Caco-2 (cell line): Measurements from ENCODE around the gene RAPGEF1. TPM values are rescaled to one million over a fixed set of nuclear protein-coding genes. Genes with fewer than 3 reads are reported as not detected.

Source experiments
- BruUV-seq: library from RNA; stranded (reverse); fragments of 400-500 nt; replicated peaks from 2 replicates; lab custom pipeline; 2021; lab: Mats Ljungman, UMichigan
- CTCF ChIA-PET: fragments of 300-600 bp; sonication (Branson Sonifier 250); formaldehyde crosslinking; loops from one replicate; lab custom pipeline; 2022; ENCODE audit warnings: antibody characterized with exemption; lab: Charles Lee
- POLR2A ChIA-PET: fragments of 300-600 bp; sonication (Branson Sonifier 250); formaldehyde crosslinking; loops from one replicate; lab custom pipeline; 2022; ENCODE audit warnings: antibody characterized with exemption; lab: Charles Lee
- DNase-seq, 2 experiments: peaks; one replicate each; pipeline versions ENCODE4 v3.0.0 to v3.0.0-alpha.2; 2020 to 2022
- H3K27me3 ChIP-seq: replicated peaks from 2 replicates; pipeline ENCODE4 v1.6.0; 2011; ENCODE audit warnings: low read length; ENCODE audit not compliant: control insufficient read depth, insufficient read depth
- H3K36me3 ChIP-seq: 2 replicates; pipeline ENCODE4 v1.5.1; 2011; ENCODE audit warnings: low read length; ENCODE audit not compliant: control insufficient read depth, insufficient read depth
- H3K4me1 ChIP-seq: fragments of 250-450 bp; sonication (Bioruptor Pico); 2 replicates; pipeline ENCODE4 v1.5.1; 2020; ENCODE audit warnings: mild to moderate bottlenecking
- H3K4me3 ChIP-seq: 2 replicates; pipeline ENCODE4 v1.5.1; 2011; ENCODE audit warnings: low read depth, mild to moderate bottlenecking, control low read depth, low read length
- H3K9me3 ChIP-seq: fragments of 250-450 bp; sonication (Bioruptor Pico); 2 replicates; pipeline ENCODE4 v1.5.1; 2020; ENCODE audit warnings: mild to moderate bottlenecking, moderate library complexity
- H3K27ac Mint-ChIP-seq: one replicate; pipeline ENCODE4 v1.8.0; 2022; ENCODE audit warnings: mixed read lengths; ENCODE audit not compliant: unreplicated experiment
- H3K27me3 Mint-ChIP-seq: one replicate; pipeline ENCODE4 v1.8.0; 2022; ENCODE audit warnings: mixed read lengths; ENCODE audit not compliant: insufficient read depth, unreplicated experiment
- H3K36me3 Mint-ChIP-seq: one replicate; pipeline ENCODE4 v1.8.0; 2022; ENCODE audit warnings: mild to moderate bottlenecking, mixed read lengths; ENCODE audit not compliant: insufficient read depth, unreplicated experiment
- H3K4me1 Mint-ChIP-seq: one replicate; pipeline ENCODE4 v1.8.0; 2022; ENCODE audit warnings: low read depth, mixed read lengths; ENCODE audit not compliant: unreplicated experiment
- H3K4me3 Mint-ChIP-seq: one replicate; pipeline ENCODE4 v1.8.0; 2022; ENCODE audit warnings: mild to moderate bottlenecking, moderate library complexity, mixed read lengths; ENCODE audit not compliant: unreplicated experiment
- H3K9me3 Mint-ChIP-seq: one replicate; pipeline ENCODE4 v1.8.0; 2022; ENCODE audit warnings: mixed read lengths; ENCODE audit not compliant: unreplicated experiment
- CTCF ChIP-seq, 2 experiments: fragments of 200-600 bp in 1 of 2; IDR thresholded peaks; 1 replicate in 1 of 2; 2 replicates in 1 of 2; pipeline versions ENCODE4 v1.5.1 to v1.8.0; 2011 to 2022; ENCODE audit warnings: antibody characterized with exemption in 1 of 2, control low read depth in 1 of 2, inconsistent platforms in 1 of 2, low read depth in 1 of 2, low read length in 1 of 2, mild to moderate bottlenecking in 1 of 2, moderate library complexity in 1 of 2; ENCODE audit not compliant: insufficient read depth in 1 of 2, severe bottlenecking in 1 of 2, unreplicated experiment in 1 of 2
- intact Hi-C: fragments of 100-400 bp; cut with micrococcal nuclease; formaldehyde crosslinking; loops from one replicate; pipeline ENCODE4 v1.10.0; 2022; ENCODE audit not compliant: unreplicated experiment
- total RNA-seq: library from RNA; stranded (reverse); gene quantifications from 2 replicates; pipeline ENCODE4 v1.2.3, GENCODE V29; 2022

The RAPGEF1 gene
- total RNA-seq, 1 experiment from 2014 or later = 75.4 TPM

GRCh38 chr9:131543141-131543540 is 196.7 kb downstream of the RAPGEF1 start:
- H3K4me1 ChIP-seq = no peaks in the 10 kb centered on the region
- peaks cover 12% of the 10 kb centered on the region for H3K4me1 Mint-ChIP-seq
- no peaks in the 10 kb centered on the region for H3K27me3 ChIP-seq
- peaks cover 6% of the 10 kb centered on the region for H3K36me3 Mint-ChIP-seq
- no TSS peak for BruUV-seq
- no peak for TF ChIP-seq CTCF (IDR thresholded peaks at IDR 0.05; ENCODE audit: insufficient read depth in 1 of 2, low read depth in 1 of 2, low read length in 1 of 2, severe bottlenecking in 1 of 2, unreplicated experiment in 1 of 2)
- ChIA-PET CTCF (no interaction called here), POLR2A (no interaction called here)
- H3K27ac Mint-ChIP-seq = no peak overlapping the region
- peaks cover 2% of the 10 kb centered on the region for H3K27me3 Mint-ChIP-seq
- no peak for DNase-seq
- H3K36me3 ChIP-seq = no peaks in the 10 kb centered on the region
- H3K4me3 ChIP-seq = no peak overlapping the region
- H3K9me3 Mint-ChIP-seq = peaks cover 11% of the 10 kb centered on the region
- intact Hi-C loops = no loop called here
- no peak overlapping the region for H3K4me3 Mint-ChIP-seq
- H3K9me3 ChIP-seq = peaks cover 8% of the 10 kb centered on the region

- Histone ChIP-seq H3K36me3 (no peaks in the 10 kb centered on the region), H3K9me3 (peaks cover 10% of the 10 kb centered on the region), H3K27me3 (no peaks in the 10 kb centered on the region), H3K4me3 (no peak overlapping the region), H3K4me1 (no peaks in the 10 kb centered on the region)
- H3K9me3 Mint-ChIP-seq = peaks cover 11% of the 10 kb centered on the region
- BruUV-seq = no TSS peak
- DNase-seq = no peak
- H3K27me3 Mint-ChIP-seq = no peaks in the 10 kb centered on the region
- CTCF ChIA-PET = no interaction called here
- intact Hi-C loops = no loop called here
- POLR2A ChIA-PET = no interaction called here
- H3K27ac Mint-ChIP-seq = no peak overlapping the region
- no peaks in the 10 kb centered on the region for H3K4me1 Mint-ChIP-seq
- no peak overlapping the region for H3K4me3 Mint-ChIP-seq
- TF ChIP-seq CTCF (IDR thresholded peaks at IDR 0.05; ENCODE audit: insufficient read depth in 1 of 2, low read depth in 1 of 2, low read length in 1 of 2, severe bottlenecking in 1 of 2, unreplicated experiment in 1 of 2) = no peak
- no peaks in the 10 kb centered on the region for H3K36me3 Mint-ChIP-seq
These were observed 200.5 kb downstream of the RAPGEF1 start for GRCh38 chr9:131539223-131539923.

GRCh38 chr9:131537946-131538345 is 201.9 kb downstream of the RAPGEF1 start:
- Histone ChIP-seq H3K4me1 (no peaks in the 10 kb centered on the region), H3K36me3 (no peaks in the 10 kb centered on the region), H3K9me3 (peaks cover 4% of the 10 kb centered on the region; the same call in 1 of the 2 replicates), H3K27me3 (no peaks in the 10 kb centered on the region), H3K4me3 (no peak overlapping the region)
- ChIA-PET CTCF (no interaction called here), POLR2A (no interaction called here)
- intact Hi-C loops = no loop called here
- BruUV-seq = no TSS peak
- H3K4me3 Mint-ChIP-seq = no peak overlapping the region
- peaks cover 10% of the 10 kb centered on the region for H3K9me3 Mint-ChIP-seq
- no peaks in the 10 kb centered on the region for H3K4me1 Mint-ChIP-seq
- TF ChIP-seq CTCF (IDR thresholded peaks at IDR 0.05; ENCODE audit: insufficient read depth in 1 of 2, low read depth in 1 of 2, low read length in 1 of 2, severe bottlenecking in 1 of 2, unreplicated experiment in 1 of 2) = no peak
- no peaks in the 10 kb centered on the region for H3K27me3 Mint-ChIP-seq
- DNase-seq = no peak
- H3K27ac Mint-ChIP-seq = no peak overlapping the region
- H3K36me3 Mint-ChIP-seq = no peaks in the 10 kb centered on the region
